Measurements from ENCODE around the gene NAALADL1. TPM values are rescaled to one million over a fixed set of nuclear protein-coding genes. Genes with fewer than 3 reads are reported as not detected.

Gene NAALADL1
- total RNA-seq, 1 experiment from 2014 or later, result not detected

DNA sequence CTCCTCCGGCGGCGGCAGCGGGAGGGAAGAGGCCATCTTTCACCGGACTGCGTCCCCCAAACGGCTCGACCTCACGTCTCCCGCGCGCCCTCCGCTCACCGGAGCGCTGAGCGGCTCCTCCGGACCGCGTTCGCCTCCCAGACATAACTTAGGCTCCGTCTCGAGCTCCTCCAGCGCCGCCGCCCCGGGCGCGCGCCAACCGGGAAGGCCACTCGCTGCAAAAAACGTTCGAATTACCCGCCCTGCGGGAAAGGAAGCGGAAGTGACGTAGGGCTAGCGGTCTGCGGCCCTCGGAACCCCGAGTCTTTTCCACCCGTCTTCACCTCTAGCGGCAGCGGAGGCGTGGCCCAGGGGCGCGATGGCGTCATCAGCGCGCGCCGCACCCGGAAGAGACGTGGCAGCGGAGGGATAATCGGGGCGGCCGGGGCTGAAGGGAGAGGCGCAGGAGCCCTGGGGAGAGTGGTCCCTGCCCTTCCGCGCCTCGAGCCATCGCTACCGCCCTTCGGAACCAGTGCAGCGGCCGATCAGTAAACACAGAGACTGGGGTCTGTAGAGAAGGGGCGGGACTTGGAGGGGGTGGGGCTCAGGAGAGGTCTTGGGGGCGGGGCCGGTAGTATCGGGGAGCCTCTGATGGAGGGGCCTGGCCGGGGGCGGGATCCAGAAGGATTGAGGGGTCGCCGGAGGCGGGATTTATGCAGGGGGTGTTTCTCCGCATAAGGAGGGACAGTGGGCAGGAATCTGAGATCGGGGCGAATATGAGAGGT, 25.7 kb upstream of the NAALADL1 start, which contains the start of the genes CDCA5 and ZFPL1:
TSS of gene CDCA5 (minus strand) at position 207 of the 764 bp plus-strand sequence. CDS start at position 145, 62 bp downstream.
TSS of gene ZFPL1 (plus strand) at position 389 of the 764 bp plus-strand sequence. CDS start 477 bp downstream, outside the sequence.
- DNase-seq (ENCODE audit: low read depth), result peak; percentile 92

DNA sequence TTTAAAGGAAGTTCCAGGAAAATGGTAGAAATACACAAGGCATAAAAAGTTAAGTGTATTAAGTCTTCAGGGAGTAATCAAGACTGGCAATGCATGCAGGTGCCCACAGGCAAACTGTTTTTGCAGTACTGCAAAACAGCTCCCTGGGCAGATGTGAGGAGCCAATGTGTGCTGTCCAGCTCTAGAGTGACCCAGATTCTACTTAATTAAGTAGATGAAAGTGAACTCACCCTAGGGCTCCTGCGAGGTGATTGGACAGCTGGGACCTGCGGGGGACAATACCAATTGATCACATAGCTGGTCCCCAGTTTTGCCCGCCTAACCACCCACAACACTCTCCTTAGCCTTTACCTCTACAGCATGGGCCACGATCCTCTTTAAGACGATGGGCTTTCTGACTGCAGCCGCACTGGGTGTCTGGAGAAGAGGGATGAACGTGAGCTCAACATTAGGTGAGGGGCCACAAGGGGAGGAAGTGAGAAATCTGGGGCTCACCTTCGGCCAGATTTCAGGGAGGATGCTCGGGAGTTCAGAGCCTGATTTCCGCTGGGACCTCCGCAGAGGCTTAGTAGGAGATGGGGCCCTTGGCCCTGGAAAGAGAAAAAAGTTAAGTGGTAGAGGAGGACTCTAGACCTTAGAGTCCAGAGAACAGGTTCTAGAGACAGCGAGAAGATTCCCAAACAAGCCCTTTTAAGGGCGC, 24.9 kb upstream of the NAALADL1 start:
- no peak for DNase-seq (ENCODE audit: low read depth)

DNA sequence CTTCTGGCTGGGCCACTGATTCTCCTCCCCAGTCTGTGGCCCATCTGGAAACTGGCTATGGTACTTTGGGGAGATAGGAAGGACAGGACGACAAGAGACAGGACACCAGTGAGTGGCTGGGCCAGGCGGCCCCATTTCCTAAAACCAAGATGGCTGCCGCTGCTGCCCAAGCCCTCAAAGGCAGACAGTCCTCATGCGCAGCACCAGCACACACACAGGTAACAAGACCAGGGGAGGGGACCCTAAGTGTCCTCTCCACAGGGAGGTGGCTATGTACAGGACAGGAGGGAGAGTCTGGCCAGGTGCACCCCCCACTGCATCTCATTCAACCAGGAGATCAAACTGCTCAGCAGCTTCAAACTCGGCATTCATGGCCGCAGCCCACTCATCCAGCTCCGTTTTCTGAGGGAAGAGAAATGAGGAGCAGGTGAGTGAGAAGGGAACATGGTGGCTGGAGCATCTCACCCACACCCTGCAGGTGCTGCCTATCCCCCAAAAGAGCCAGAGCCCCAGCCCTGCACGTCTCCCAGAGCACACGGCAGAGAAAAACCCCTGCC, 20.5 kb upstream of the NAALADL1 start:
- no peak for DNase-seq (ENCODE audit: low read depth)

DNA sequence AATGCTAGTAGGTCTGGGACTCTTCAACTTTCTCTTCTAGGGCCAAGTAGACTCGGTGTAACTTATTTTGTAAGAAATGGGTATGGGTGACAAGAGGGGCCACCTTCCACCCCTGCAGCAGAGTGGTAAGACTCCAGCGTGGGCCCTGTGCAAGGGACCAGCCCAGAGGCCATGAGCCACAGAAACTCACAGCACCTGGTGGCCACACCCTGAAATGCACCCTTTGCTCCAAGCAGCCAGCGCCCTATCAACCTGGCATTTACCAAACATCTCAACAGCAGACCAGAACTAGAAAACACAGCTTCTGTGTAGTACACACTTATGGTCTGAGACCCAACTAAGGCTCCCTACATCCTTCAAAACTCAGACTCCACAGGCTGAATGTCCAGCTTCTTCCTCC, 19.8 kb upstream of the NAALADL1 start:
- peak; percentile 49 for DNase-seq (ENCODE audit: low read depth)

DNA sequence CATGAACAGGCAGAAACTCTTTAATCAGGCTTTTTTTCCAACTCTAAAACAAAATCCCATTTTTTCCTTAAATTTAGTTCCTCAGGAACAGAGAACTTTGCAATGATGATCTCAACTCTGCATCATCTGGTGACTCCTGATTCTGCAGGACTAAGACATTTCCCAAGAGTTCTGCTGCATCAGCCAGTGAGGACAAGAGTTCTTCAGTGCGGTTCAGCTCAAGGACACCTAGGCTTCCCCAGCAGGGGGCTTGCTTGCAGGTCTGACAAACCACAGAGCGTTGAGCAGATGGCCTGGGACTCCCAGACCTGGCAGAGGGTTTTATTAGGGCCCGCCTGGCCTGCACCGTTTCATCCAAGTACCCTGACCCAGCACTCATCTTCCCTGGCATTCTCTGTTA, 19.1 kb upstream of the NAALADL1 start:
- no peak for DNase-seq (ENCODE audit: low read depth)

DNA sequence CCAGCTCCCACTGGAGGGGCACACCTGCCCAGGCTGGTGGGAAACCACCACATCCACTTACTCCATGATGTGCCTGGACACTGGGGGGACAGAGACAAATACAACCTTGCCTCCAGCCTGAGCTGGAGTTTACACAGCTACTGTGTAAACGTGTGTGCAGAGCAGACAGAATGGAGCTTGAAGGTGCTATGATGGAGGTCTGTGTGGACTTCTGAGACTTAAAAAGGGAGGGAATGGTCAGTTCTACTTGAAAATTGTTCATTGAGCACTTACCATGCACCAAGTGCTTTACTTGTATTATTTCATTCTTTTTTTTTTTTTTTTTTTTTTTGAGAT, 14.2 kb upstream of the NAALADL1 start:
- DNase-seq (ENCODE audit: low read depth), result no peak

DNA sequence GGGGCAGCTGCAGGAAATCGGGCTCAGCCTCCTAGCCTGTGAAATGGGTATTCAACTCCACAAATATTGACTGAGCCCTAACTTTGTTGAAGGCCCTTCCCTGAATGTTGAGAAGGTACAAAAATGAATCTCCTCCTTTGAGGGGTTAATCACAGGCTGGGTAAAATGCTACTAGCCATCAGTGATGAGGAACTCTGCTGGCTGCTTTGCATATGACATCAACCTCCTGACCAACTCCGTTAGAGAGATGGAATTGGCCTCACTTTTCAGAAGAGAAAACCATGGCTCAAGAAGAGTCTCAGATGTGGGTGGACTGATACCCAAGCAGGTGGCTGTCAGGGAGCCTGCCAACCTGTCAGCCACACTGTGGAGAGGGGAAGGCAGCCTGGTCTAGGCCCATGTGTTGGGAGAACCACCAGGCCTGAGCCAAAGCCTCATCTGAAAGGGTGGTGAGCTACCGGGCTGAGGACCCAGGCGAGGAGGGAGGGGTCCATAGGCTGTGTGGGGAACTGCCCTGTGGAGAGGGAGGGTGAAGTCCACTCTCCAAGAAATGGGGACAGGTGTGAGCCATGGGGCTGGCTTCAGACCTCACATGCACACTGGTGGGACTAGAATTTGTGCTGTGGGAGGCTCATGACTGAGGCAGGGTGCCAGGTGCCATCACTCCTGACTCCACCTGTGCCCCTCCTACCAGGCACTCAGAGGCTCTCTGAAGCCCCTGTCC, 13.7 kb upstream of the NAALADL1 start:
- DNase-seq (ENCODE audit: low read depth), result no peak

DNA sequence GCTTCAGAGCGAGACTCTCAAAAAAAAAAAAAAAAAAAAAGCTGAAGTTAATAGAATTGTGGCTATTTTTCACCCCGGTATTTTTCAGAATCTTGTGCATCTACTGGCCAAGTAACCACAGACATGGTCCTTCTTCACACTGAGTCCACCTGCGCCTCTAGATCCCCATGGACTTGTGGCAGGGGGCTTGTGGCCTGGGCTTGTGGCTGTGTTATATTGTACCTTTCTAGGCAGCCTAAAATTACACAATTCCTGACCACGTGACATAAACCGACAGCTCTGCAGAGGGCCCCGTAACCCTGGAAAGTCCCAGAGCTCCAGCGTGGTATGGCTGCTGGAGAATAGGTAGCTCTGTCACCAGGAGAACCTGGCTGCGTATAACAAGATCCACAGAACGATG, 10.9 kb upstream of the NAALADL1 start:
- no peak for DNase-seq (ENCODE audit: low read depth)

DNA sequence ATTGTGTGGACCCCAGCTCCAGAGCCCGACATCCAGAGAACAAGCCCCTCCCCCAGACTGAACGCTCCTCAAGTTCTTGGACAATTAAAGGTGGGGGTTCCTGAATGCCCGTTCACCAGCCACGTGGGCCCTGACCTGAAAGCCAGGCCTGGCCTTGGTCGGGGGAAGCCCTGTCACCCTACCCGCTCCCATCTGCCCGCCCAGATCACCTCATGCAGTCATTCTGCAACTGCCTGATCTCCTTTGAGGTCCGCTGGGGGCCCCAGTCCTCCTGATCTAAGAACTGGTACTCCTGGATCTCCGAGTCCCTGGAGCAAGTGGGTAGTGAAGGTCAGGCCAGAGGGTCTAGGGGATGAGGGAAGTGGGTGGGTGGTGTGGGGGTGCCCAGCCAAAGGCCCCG, 9.1 kb upstream of the NAALADL1 start:
- DNase-seq (ENCODE audit: low read depth), result no peak

DNA sequence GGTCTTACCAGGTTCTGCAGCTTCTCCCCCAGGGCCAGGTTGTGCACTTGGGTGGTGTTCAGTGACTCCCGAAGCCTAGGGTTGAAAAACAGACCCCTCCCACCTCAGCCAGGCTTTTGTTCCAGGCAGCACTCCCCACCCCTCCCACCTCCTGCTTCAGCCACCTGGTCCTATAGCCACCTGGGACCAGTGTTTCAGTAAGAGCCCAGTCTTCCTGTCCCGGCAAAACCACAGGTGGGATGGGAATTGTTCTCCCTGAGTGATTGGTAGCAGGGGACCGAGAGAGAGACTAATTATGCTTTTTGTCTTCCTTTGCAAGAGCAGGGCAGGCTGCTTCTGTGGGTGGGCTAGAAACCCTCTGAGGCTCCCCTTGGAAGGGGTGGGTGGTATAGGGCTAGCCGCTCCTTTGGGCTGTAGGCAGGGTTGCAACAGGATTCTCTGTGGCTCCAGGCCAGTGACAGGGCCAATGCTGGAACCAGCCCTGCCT, 8.5 kb upstream of the NAALADL1 start:
- DNase-seq (ENCODE audit: low read depth), result no peak

DNA sequence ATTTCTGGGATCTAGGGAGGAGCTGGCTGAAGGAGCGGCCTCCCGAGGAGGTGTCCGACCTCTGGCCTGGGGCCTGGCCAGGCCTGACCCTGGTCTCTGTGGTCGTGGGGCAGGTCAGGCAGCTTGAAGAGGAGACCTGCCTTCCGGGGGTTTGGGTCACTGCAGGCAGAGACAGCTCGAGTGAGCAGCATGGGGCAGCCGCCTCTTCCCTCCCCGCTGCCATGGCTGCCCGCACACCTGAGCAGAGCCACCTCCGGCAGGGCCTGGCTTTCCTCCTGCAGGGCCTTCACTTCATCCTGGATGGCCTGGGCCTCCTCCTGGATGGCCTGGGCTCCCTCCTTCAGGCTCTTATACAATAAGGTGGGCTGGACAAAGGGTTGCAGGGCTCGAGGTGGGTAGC, 8.0 kb upstream of the NAALADL1 start:
- DNase-seq (ENCODE audit: low read depth), result no peak

DNA sequence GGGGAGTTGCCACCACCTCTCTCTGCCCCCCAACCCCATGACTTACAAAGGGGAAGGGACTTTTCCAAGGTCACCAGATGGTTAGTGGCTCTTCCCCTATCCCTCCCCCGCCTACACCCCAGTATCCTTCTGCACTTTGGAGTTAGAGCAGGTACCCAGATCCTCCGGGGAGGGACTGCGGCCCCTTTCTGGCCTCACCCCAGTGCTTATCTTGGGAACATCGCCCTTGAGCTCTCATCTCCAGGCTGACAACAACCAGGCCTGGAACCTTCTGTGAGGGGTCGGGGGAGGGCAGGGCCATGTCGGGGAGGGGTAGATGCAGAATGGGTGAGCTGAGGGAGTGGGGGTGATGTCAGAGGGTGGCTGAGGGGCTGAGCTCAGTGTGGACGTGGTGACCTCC, 7.5 kb upstream of the NAALADL1 start:
- DNase-seq (ENCODE audit: low read depth), result no peak

DNA sequence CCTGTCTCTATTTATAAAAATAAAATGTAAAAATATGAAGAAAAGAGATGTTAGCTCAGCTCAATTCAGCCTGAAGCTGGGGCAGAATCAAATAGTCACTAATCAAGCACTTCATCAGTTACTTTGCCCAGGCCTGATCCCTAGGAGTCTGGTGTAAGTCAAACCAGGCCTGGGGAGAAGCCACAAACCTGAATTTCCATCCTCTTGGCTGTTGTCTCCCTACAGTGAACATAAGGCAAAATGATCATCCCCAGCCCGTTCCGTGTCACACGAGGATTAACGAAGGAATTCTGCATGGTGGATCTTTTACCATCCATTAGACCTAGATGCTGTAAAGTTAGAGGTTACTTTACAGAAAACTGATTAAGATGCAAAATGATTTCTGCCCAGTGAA, 6.5 kb upstream of the NAALADL1 start:
- no peak for DNase-seq (ENCODE audit: low read depth)

DNA sequence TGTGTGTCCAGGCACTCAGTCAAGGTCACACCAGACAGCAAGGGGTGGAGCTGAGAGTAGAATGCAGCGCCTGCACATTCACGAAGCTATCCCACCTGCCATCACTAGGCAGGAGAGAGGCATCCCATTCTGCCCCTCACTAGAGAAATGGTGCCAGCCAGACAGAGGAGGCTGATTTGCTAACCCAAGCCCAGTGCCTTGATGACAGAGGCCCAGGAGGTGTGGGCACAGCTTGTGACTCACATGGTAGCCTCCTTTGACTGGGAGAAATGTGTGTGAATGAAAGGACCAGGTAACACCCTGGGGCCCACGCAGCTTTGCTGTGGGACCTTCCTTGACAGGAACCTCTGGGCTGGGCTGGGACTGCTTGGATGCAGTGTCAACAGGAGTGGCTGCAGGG, 5.2 kb upstream of the NAALADL1 start:
- DNase-seq (ENCODE audit: low read depth), result no peak

DNA sequence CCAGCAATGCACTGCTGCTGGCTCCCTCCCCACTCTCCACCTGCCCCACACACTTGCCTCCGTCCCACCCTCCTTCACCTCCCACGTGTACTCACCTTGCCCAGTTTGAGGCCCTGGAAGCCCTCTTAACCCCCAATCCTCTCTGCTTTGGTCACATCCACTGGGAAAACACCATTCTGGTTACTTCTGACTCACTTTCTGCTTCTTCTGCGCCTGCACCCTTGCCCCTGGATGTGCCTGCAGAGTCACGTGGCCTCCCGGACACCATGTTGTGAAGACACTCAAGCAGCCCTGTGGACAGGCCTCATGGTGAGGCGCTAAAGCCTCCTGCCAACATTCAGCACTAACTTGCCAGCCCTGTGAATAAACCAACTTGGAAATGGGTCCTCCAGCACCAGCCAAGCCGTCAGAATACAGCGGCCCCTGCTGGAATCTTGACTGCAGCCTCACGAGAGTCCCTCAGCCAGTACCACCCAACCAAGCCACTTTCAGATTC, 2.6 kb upstream of the NAALADL1 start:
- peak; percentile 32 for DNase-seq (ENCODE audit: low read depth)

DNA sequence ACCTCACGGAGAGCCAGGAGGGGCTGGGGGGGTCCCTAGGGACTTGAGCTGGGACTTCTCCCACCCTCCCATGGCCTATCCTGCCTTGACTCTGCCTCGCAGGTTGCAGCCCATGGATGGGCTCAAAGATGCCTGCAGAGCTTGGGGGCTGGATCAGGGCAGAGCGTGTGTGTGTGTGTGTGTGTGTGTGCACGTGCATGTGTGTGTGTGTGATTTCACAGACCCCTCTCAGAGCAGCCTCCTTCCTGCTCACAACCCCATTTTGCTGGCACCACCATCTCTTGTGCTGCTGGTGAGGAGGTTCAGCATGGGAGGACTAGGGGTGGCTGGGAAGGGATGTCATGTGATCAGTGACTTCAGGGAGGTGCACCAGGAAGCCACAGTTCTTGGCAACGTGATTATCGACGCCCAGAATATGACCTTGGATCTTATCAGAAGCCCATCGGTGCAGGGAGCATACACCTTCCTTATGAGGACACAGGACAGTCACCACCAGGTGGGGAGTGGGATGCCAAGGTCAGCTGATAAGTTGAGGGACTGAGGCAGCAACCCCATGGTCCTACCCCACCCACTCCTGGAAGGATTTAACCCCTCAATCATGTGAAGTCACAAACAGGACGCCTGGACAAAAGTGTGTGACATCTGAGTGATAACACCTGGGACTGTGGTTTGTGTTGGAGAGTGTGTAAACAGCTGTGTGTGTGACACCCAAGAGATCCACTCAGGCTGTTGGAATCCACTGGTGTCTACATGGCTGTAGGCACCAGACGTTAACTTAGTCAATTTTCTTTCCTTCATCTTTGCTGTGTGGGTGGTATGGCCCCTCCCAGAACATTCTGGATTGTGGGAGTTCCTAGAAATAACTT, 1.8 kb upstream of the NAALADL1 start:
- DNase-seq (ENCODE audit: low read depth), result no peak

DNA sequence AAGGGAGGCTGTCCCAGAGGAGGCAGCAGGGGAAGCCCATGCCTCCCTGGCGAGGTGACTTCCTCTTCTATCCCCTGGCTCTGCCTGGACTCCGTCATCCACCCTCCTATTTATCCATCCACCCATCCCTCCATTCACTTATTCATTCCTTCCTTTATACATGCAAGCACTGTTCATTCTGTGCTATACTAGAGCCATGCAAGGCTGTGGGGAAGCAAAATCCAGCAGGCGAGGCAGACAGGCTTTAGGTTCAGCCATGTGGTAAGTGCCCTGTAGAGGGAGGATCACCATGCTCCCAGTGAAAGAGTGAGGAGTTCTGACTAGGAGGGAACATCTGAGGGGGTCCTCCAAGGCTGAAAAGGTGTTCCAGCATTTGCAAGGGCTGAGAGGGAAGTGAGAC, 1.2 kb upstream of the NAALADL1 start:
- no peak for DNase-seq (ENCODE audit: low read depth)

DNA sequence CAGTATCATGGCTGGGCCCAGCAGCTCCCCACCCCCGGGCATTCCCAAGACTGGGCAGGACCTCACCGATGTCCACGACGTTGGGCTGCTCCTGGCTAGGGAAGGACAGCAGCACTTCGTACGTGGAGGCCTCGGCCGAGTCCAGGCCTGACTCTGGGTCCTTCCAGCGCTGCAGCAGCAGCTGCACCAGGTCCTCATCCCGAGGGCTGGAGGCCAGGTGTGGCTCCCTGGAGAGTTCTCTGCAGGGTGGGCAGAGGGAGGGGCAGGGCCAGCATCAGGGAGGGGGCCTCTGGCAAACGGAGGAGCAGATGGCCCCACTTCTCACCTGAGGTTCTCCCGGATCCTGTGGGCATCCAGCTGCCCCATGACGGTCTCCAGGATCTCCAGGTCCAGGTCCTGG, 341 bp downstream of the NAALADL1 start:
- DNase-seq (ENCODE audit: low read depth), result no peak

DNA sequence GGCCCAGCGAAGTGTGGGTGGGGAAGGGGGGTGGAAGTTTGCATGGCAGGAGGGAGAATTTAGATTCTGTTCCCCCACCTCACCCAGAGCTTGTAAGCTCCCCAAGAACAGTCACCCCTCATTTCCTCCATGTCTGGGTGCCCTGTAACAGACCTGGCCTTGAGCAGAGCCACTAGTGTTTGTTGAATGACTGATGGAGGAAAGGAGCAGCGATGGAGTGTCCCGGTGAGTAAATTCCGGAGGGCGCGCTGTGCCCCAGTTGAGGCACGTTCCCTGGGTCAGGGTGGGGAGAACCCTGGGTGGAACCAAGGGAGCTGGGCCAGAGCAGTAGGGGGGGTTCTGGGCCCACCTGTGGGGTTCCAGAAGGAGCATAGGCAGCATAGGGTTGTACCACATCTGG, 827 bp downstream of the NAALADL1 start:
- DNase-seq (ENCODE audit: low read depth), result no peak

DNA sequence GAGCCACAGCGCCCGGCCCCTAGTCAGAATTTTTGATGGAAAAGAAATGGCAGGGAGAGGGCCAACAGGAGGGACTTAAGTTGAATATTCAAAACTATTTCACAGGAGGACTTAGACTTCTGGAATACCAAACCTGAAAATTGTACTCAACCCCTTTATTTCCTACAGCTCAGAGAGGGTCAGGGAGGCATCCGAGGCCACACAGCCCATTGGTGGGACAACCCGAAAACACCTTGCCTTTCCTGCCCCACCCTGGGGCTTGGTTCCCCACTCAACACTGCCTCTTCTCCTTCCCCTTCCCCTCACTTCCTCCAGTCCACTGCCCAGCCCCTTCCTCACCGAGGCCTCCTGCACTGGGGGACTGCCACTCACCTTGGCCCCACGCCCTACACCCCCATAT, 1.4 kb downstream of the NAALADL1 start:
- DNase-seq (ENCODE audit: low read depth), result no peak

DNA sequence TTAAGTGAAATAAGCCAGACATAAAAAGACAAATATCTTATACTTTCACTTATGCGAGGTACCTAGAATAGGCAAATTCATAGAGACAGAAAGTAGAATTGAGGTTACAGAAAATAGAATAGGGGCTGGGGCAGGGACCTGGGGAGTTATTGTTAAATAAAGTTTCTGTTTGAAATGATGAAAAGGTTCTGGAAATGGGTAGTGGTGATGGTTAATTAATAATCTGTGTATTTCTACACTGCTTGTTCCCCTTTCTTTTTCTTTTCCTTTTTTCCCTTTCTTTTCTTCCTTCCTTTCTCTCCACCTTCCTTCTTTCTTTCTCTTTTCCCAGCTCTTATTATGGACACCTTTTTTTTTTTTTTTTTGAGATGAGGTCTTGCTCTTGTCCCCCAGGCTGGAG, 2.8 kb downstream of the NAALADL1 start:
- DNase-seq (ENCODE audit: low read depth), result no peak

Data from HT1080 (cell line).